Measurements from ENCODE around the gene ANKRD60.

ANKRD60 gene

DNA sequence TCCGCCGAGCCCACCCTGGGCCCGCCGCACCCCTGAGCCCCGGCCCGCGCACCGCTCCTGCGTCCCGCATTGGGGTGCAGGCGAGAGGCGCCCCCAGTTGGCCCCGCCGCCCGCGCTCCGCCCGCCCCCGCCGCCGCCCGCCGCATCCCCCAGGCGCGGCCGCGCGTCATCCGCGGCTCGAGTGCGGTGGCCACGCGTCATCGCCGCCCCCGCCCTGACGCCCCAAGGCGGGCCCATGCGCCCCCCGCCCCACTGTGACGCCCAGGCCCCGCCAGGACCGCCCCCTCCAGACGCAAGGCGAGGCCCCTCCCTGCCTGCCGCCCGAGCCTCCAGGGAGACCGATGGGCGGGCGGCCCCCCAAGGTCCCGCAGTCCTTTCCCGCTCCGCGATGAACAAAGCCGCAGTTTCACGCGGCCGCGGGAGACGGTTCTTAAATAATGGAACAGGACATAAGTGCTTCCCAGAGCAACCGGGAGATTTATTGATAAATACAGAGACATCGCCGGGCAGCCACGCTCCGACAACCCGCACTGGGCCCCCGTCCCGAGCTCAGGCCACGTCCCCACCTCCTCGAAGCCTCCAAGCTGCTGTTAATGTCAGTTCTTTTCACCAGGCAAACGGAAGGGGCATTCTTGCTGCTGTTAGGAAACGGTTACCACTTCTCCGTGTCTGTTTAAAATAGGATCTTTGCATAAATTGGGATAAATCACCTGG, at the start of gene ANKRD60:
ANKRD60 (minus strand) TSS at position 170 of the 714 bp plus-strand sequence; CDS start at position 170, 0 bp downstream.
- peak; percentile 11 for DNase-seq (ENCODE audit: low spot score)

- no peak for DNase-seq (ENCODE audit: low spot score)
Measured at GRCh38 chr20:58277578-58278472, 49.4 kb upstream of the ANKRD60 start.

GRCh38 chr20:58277107-58277506, 48.7 kb upstream of the ANKRD60 start:
- DNase-seq (ENCODE audit: low spot score), result no peak

GRCh38 chr20:58274384-58274783, 45.9 kb upstream of the ANKRD60 start:
- DNase-seq (ENCODE audit: low spot score), result no peak

GRCh38 chr20:58271606-58272351, 43.3 kb upstream of the ANKRD60 start:
- DNase-seq (ENCODE audit: low spot score), result no peak

DNA sequence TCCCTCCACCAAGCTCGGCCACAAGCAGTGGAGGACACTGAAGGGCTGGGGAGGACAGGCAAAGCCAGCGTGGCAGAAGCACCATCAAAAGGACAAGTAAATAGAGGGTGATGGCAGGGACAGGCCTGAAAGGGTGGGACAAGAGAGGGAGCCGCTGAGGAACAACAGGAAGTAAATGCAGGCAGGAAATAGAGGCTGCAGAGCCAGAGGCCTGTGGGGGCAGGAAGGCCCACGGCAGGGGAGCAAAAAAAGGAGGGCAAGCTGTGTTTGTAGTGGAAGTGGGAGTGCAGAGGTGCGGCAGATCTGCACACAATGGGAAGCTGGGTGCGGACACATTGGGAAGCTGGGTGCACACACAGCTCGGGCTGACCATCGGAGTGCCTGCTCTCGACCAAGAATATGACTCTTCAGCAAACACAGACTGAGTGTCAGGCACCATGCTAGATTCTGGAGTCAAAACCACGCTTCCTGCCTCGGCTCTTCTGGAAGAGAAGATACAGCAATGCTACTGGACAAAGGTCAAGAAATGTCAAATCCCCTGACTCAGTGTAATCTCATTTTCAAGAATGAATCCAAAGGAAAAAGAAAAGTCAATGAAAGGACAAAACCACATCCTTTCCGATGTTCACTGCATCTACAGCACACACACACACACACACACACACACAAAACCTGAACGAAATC, 40.6 kb upstream of the ANKRD60 start:
- DNase-seq (ENCODE audit: low spot score), result no peak

DNA sequence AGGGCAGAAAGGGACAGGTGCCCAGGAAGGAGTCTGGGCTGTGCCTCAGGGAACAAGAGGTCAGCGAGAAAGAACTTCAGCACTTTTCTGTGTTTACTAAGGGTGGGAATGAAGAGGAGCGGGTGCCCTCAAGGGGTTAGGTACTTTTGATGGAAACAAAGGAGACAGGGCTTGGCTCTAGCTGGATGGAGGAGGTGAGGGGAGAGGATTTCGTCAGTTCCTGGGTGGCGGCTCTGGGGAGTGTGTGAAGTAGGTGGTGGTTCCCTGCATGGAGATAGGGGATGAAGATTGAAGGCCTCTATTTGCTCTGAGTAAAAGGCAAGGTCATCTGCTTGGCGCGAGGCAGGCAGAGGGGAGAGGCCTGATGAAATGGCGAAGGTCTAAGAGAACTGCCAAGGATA, 40.0 kb upstream of the ANKRD60 start:
- no peak for DNase-seq (ENCODE audit: low spot score)

DNA sequence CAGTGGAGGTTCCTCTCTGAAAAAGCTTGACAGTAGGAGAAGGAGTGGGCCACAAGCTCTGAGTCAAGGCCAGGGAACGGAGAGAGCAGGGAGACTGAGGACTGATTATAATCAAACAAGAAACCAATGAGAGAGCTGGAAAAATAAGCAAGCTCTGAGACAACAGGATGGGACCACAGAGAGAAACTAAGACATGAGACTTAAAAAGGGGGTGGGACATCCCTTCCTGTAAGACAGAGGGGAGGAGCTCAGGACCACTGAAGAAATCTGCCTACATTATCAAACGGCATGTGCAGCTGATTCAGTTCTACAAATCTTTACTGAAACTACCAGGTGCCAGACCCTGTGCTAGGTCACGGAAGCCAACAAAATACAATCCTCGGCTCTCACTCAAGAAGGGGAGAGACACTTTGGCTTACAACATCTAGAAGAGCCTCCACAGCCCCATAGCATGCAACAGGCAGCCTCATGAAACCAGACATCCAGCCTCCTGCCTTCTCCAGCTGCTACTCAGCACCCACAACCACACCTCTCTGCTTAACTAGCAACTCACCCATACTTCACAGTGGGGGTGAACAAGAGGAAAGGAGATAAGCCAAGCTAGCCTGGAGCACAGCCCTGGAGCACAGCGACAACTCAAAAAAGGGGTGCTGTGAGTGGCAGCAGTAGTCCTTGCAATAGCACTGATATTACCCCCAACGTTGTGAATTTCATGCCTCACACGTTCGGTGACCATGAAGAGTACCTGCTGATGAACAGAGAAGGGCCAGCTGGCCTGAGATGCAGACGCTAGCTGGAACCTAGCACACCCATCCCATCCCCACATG, 39.1 kb upstream of the ANKRD60 start:
- no peak for DNase-seq (ENCODE audit: low spot score)

DNA sequence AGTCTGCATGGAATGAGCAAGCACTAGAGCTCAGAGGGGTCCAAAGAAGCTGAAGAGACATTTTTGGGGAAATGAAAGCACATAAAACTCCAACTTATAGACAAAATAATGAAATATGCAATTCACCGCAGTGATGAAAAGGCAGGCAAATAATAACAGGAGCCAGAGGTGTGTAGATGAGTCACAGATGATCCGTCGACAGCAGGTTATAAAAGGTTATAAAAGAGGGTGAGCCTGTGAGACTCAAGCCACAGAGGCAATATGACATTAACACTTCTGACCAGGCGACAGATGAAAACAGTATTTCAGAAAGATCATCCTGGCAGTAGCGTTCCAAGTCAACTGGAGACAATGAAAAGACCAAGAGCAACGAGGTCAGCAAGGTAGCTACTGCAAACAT, 35.8 kb upstream of the ANKRD60 start:
- DNase-seq (ENCODE audit: low spot score), result no peak

DNA sequence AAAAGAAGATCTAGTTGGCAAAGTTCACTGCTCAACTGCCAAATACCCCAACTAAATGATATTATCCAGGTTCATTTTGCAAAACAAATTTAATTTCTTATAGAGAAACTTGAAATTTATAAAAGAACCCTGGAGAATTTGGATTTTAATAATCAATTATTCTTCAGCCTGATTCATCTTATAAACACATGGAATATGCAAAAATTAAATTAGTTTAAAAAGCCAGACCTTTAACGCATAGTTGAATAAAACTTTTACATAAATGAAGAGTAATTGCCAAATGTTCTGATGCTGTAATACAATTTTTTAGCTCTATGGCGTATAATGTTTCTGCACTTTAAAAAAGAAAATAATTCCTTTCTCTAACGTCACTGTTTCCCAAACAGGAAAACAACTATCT, 33.2 kb upstream of the ANKRD60 start:
- DNase-seq (ENCODE audit: low spot score), result no peak

- DNase-seq (ENCODE audit: low spot score), result no peak
Measured at GRCh38 chr20:58260006-58260405, 31.6 kb upstream of the ANKRD60 start.

- DNase-seq (ENCODE audit: low spot score), result no peak
Measured at GRCh38 chr20:58256842-58257241, 28.4 kb upstream of the ANKRD60 start.

- no peak for DNase-seq (ENCODE audit: low spot score)
Measured at GRCh38 chr20:58256307-58256706, 27.9 kb upstream of the ANKRD60 start.

GRCh38 chr20:58254890-58255289, 26.4 kb upstream of the ANKRD60 start:
- DNase-seq (ENCODE audit: low spot score), result no peak

GRCh38 chr20:58251979-58252591, 23.6 kb upstream of the ANKRD60 start:
- peak; percentile 24 for DNase-seq (ENCODE audit: low spot score)

DNA sequence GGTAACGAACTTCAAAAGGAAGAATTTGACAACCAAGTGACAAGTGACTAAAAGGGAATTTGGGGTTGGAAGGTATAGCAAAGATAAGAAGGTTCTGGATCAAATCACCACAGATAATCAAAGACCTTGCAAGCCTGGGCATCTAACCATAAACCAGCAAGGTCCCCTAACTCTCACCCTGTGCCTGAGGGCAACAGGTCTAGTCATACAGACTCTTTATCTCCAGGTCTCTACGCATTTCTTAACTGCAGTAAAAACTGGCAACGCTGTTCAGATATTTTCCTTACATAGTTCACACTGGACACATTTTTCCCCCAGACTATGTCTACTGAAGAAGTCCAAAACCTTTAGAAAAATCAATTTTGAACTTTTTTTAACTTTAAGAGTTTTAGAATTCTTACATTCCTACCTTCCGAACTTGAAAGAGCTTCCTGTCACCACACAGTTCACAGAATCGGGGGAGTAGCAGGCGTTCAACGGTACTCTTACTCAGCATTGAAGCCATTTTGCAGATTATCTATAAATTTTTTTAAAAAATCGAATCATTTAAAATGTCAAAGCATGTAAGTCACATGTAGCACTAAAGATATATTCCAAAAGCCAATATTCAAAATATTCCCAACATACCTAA, 23.0 kb upstream of the ANKRD60 start:
- no peak for DNase-seq (ENCODE audit: low spot score)

DNA sequence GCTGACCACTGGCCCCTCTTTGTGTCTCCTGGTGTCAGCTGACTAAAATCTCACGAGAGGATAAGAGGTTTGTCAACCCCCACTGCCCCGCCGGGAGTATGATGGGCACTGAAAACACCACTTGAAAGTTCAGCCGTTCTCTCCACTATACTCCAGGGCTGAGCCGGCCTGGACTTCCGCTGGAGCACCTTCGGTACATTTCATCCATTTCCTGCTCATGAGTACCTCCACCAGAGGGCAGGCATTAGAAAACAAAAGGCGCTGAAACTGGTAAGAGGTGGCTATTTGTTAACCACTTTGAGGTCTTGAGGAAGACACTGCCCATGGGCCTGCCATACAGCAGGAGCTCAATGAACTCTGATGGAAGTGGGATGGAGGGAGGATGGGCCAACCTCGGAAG, 17.9 kb upstream of the ANKRD60 start:
- DNase-seq (ENCODE audit: low spot score), result no peak

DNA sequence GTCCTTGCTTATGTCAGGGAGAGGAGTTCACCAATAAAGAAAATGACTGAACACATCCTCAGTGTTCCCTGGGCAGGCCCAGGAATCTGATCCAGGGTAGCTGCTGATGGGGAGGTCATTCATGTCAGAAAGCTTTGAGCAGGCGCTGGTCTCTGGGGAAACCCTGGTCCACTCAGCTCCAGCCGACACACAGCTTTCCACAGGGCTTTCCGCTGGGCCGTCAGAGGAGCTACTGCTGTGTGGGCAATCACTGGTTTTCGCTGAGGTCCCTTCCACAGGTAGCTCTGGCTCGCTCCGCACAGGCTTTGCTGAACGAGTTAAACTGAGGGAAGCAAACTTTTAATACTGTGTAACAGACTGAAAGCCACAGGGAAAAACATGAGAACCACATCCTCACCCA, 17.5 kb upstream of the ANKRD60 start:
- DNase-seq (ENCODE audit: low spot score), result no peak

GRCh38 chr20:58245181-58245891, 16.9 kb upstream of the ANKRD60 start:
- no peak for DNase-seq (ENCODE audit: low spot score)

All from CD4-positive, alpha-beta T cell treated with Interleukin-2 at 100 ng/mL for 4 hours (primary cell).